GM13976 (cell line): Measurements from ENCODE around the gene ADAM8.

ENCODE experiments used
- DNase-seq: peaks from one replicate; pipeline ENCODE4 v3.0.0; 2012; ENCODE audit warnings: low spot score
- CTCF ChIP-seq: IDR thresholded peaks from 2 replicates; pipeline ENCODE4 v1.5.1; 2012; ENCODE audit warnings: borderline replicate concordance, mild to moderate bottlenecking; ENCODE audit not compliant: insufficient read depth; ENCODE audit errors: extremely low read depth, missing control alignments, control extremely low read depth
- in situ Hi-C: fragments of 300-500 bp; cut with MboI; formaldehyde crosslinking; loops from one replicate; pipeline ENCODE4 v1.12.0; 2022; ENCODE audit warnings: low sequenced_read_pairs, mixed read lengths, inconsistent platforms; ENCODE audit not compliant: unreplicated experiment

The ADAM8 gene

DNA sequence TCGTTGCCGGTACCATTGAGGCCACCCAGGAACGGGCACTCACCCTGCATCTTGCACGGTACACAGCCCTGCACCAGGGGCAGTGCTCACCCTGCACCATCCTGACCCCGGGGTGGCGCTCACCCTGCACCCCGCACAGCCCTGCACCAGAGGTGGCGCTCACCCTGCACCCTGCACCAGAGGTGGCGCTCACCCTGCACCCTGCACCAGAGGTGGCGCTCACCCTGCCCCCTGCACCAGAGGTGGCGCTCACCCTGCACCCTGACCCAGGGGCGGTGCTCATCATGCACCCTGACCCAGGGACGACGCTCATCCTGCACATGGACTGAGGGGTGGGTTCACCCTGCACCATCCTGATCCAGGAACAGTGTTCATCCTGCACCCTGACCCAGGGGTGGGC, 25.6 kb upstream of the ADAM8 start:
- DNase-seq, result no peak
- in situ Hi-C loops, result no loop called here
- no peak for TF ChIP-seq CTCF

- no peak for DNase-seq
- TF ChIP-seq CTCF, result no peak
- in situ Hi-C loops, result no loop called here
Observed at GRCh38 chr10:133299738-133300137, 23.1 kb upstream of the ADAM8 start.

- no peak for DNase-seq
- in situ Hi-C loops, result no loop called here
- TF ChIP-seq CTCF, result no peak
Observed at GRCh38 chr10:133299224-133299623, 22.6 kb upstream of the ADAM8 start.

GRCh38 chr10:133298466-133298865, 21.8 kb upstream of the ADAM8 start:
- no peak for DNase-seq
- in situ Hi-C loops, result no loop called here
- TF ChIP-seq CTCF, result no peak

GRCh38 chr10:133297504-133297903, 20.8 kb upstream of the ADAM8 start:
- no peak for TF ChIP-seq CTCF
- DNase-seq, result no peak
- in situ Hi-C loops, result no loop called here

DNA sequence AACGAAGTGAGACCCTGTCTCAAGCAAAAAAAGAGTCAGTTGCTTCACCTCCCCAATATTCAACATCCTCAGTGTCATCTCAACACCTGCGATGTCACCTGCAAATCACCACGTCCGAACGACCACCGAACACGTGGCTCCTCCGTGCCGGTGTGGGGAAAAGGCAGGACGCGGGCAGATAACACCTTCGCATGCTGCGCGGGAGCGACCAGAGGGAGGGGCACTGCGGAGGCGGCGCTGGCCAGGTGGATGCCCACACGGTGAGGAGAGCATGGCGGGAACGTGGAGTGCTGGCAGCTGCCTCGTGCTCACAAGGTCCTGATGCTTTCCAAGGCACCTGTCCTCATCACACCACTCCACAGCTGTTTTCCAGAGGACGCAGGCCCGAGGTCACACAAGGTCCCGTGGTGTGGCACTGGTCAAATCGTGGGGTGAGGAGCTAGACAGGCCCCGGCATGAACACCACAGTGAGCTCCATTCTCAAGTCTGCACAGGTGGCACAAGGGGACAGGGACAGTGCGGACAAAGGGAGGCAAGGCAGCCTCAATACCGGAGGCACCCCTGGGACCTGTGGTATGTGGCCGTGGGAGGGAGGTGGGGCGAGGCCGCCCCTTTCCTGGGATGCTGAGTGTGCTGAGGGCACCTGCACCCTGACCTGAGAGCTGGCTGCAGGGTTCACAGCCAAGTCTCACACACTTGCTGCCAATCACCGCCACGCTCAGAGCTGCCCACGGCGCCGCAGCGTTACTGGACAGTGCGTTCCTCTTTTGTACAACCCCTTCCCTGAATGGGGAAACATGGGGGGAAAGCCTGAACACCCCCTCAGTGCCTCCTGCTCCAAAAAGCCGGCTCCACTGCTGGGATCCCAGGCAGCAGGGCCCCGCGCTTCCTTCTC, 19.0 kb upstream of the ADAM8 start:
- in situ Hi-C loops, result no loop called here

More for the DNA sequence above, 19.0 kb upstream of the ADAM8 start:
- TF ChIP-seq CTCF, result no peak
- no peak for DNase-seq
